Activated CD4-positive, CD25-positive, alpha-beta regulatory T cell treated with anti-CD3 and anti-CD28 coated beads, Interleukin-2, amount 50 U/mL, for 16 hours (primary cell): ENCODE measurements around the gene RILPL1.
"Not testable (repeated sequence)": the region's sequence is repeated elsewhere in the genome, so short reads cannot be mapped to it uniquely, and the experiment has no call there.

Experiments
- DNase-seq: peaks from one replicate; pipeline ENCODE4 v3.0.0-alpha.2; 2020; ENCODE audit warnings: low read depth, low spot score

RILPL1 gene

GRCh38 chr12:123468786-123469185 lies 64.7 kb downstream of the RILPL1 start:
- no peak for DNase-seq

GRCh38 chr12:123465084-123465483 lies 68.4 kb downstream of the RILPL1 start:
- no peak for DNase-seq

- DNase-seq = not testable (repeated sequence)
These were observed 70.3 kb downstream of the RILPL1 start for GRCh38 chr12:123463174-123463573.

- peak; percentile 80 for DNase-seq
These were observed 75.3 kb downstream of the RILPL1 start, which contains the start of gene SNRNP35 for GRCh38 chr12:123457980-123458779. Gene SNRNP35, plus strand, starts transcription at chr12:123458139. Its CDS starts 7,402 bp downstream, at chr12:123465541.

GRCh38 chr12:123453165-123453564 lies 80.4 kb downstream of the RILPL1 start:
- no peak for DNase-seq

DNA sequence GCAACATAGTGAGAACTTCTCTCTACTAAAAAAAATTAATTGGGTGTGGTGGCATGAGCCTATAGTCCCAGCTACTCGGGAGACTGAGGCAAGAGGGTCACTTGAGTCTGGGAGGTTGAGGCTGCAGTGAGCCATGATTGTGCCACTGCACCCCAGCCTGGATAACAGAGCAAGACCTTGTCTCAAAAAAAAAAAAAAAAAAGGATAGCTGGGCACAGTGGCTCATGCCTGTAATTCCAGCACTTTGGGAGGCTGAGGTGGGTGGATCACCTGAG lies 81.3 kb downstream of the RILPL1 start:
- not testable (repeated sequence) for DNase-seq

DNA sequence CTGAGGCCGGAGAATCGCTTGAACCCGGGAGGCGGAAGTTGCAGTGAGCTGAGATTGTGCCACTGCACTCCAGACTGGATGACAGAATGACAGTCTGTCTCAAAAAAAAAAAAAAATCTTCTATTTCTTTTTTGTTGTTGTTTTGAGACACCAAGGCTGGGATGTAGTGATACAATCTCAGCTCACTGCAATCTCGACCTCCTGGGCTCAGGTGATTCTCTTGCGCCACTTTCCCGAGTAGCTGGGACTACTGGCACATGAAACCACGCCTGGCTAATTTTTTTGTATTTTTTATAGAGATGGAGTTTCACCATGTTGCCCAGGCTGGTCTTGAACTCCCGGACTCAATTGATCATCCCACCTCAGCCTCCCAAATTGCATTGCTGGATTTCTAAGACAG lies 82.9 kb downstream of the RILPL1 start:
- no peak for DNase-seq

GRCh38 chr12:123449856-123450255 lies 83.7 kb downstream of the RILPL1 start:
- no peak for DNase-seq

DNA sequence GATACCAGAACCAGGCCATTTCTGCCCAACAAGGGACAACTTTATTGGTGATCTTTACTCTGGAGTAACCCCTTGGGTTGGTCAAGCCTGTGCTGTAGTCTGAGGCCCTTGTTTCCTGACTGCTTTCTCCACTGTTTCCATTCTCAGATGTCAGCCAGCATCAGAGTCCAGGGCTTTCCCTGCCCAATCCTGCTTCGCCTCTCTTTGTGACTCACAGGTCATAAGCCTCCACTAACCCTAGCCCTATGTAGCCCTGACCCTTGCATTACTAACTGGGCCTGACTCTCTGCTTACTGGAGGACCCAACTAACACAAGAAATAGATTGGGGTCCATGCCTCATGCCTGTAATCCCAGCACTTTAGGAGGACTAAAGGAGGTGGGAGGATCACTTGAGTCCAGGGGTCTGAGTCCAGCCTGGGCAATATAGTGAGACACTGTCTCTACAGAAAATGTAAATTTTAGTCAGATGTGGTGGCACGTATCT lies 84.2 kb downstream of the RILPL1 start:
- DNase-seq = no peak

DNA sequence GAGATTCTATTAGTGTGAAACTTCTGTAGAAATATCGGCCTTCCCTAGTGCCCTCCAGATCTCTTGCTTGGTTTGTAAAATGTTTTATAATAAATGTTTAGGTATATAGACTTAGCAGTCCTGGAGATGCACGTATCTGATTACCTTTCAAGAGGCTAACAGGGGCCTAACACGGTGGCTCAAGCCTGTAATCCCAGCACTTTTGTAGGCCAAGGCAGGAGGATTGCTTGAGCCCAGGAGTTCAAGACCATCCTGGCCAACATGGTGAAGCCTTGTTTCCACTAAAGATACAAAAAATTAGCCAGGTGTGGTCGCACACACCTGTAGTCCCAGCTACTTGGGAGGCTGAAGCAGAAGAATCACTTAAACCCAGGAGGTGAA lies 87.2 kb downstream of the RILPL1 start:
- no peak for DNase-seq

DNA sequence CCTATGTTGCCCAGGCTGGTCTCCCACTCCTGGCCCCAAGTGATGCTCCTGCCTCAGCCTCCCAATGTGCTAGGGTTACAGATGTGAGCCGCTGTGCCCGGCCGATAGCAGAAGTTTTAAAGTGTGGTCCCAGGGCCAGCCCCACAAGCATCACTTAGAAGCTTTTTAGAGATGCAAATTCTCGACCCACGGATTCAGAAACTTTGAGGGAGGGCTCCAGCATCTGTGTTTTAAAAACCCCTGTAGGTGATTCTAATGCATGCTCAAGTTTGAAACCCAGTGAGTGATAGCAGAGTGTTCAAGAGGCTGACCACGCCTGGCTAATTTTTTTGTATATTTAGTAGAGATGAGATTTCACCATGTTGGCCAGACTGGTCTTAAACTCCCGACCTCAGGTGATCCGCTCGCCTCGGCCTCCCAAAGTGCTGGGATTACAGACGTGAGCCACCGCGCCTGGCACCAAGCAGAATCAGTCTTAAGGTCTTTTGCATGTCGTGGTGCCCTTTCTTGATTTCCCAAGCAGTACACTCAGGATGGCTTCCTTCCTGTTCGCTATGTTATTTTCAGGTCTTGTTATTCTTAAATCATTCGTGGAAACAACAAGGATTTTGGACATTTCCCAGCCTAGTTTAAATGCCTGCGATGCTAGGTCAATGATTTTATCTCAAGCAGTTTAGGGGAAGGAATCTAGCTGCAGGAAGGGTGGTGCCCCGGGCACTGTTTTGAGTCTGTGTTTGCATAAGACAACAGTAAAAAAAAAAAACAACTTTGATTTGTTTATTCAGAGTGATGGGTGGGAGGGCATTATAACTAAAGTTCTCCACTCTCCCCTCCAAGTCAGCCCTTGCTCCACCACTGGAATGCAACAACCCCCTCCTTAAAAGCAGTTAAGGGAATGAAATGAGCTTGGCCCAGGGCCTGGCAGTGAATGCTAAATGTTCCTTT lies 87.9 kb downstream of the RILPL1 start:
- DNase-seq = no peak

DNA sequence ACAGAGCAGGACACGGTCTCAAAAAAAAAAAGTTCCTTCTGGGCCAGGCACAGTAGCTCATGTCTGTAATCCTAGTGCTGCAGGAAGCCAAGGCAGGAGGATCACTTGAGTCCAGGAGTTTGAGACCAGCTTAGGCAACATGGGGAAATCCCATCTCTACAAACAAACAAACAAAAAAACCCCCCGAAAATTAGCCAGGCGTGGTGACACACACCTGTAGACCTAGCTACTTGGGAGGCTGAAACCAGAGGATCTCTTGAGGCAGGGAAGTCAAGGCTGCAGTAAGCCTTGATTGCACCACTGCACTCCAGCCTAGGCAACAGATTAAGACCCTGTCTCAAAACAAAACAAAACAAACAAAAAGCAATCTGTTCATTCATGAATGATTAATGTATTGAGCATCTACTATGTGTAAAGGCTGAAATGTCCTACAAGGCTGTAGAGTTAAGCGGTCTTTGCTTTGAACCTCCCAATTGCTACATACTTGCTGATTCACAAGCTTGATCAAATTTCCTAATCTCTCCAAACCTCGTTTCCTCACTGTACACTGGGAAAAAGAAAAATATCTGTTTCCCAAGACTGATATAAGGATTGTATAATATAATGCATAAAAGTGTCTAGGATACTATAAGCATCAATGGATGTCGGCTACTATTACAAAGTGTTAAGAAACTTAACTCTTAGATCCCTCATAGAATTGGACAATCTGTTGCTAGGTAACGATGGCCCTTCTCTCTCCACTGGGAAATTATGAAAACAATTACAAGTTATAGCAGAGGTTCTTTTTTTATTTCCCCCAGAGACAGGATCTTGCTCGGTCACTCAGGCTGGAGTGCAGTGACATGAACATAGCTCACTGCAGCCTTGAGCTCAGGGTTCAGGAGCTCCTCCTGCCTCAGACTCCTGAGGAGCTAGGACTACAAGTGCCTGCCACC lies 89.2 kb downstream of the RILPL1 start:
- no peak for DNase-seq

DNA sequence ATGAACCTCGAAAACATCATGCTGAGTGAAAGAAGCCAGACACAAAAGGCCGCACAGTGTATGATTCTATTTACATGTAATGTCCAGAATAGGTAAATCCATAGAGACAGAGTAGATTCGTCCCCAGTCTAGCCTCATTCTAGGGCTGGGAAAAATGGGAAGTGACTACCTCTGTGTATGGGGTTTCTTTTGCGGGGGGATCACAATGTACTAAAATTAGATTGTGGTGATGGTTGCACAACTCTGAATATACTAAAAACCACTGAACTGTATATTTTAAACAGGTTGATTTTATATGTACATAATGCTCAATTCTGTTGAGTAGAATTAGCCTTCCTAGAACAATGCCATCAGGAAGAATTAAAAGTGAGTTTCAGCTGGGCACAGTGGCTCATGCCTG lies 90.7 kb downstream of the RILPL1 start:
- no peak for DNase-seq

DNA sequence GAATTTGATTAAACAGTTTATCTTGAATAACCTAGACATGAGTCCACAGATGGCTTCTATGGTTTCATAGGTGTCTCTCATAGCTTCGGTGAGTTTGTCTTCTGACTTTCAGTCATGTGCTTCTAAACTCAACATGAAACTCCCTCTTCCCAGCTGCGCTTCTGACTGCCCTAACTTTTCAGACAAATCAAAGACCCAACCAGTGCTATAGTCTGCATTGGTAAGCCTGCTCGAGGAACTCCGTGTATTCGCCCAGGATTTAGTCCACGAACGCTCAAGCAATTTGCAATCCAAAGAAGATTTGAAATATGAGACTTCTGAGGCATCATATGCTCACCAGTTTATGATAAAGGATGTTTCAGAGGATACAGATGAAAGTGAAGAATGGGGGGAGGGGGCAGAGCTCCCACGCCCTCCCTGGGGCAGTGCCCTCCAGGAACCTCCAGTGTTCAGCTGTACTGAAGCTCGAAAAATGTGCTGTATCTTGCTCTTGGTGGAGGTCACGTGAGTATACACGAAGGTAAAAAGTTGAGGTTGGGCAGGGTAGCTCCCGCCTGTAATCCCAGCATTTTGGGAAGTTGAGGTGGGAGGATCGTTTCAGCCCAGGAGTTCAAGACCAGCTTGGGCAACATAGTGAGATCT lies 91.9 kb downstream of the RILPL1 start:
- DNase-seq = no peak

GRCh38 chr12:123436017-123436964 lies 97.2 kb downstream of the RILPL1 start, which contains the start of gene RILPL2:
Gene RILPL2, minus strand, starts transcription at chr12:123436684. Its CDS starts 264 bp downstream, at chr12:123436420.
- DNase-seq = peak; percentile 68

DNA sequence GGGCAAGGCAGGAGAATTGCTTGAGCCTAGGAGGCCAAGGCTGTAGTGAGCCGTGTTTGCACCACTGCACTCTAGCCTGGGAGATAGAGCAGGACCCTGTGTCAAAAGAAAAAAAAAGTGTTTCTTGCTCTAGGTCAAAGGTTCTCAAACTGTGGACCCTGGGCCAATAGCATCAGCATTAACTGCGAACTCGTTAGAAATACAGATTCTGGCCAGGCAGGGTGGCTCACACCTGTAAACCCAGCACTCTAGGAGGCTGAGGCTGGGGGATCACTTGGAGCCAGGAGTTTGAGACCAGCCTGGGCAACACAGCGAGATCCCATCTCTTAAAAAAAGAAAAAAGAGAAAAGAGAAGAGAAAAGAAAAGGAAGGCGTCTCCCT lies 97.9 kb downstream of the RILPL1 start:
- no peak for DNase-seq

GRCh38 chr12:123433615-123434014 lies 99.9 kb downstream of the RILPL1 start:
- DNase-seq = no peak

GRCh38 chr12:123431951-123432817 lies 101.3 kb downstream of the RILPL1 start:
- DNase-seq = not testable (repeated sequence)

GRCh38 chr12:123429101-123429500 lies 104.4 kb downstream of the RILPL1 start:
- not testable (repeated sequence) for DNase-seq
